ENCODE measurements around the gene ZRANB3.

The ZRANB3 gene

GRCh38 chr2:135257383-135258090, 273.5 kb downstream of the ZRANB3 start:
- Histone ChIP-seq H3K27ac (ENCODE audit: low read depth, low read length) (no peak overlapping the region), H3K27me3 (ENCODE audit: control insufficient read depth, insufficient read depth, low read length) (no peaks in the 10 kb centered on the region), H3K9ac (ENCODE audit: low read length) (no peak overlapping the region), H3K36me3 (ENCODE audit: control insufficient read depth, insufficient read depth, low read length) (no peaks in the 10 kb centered on the region), H3K4me3 (ENCODE audit: low read length) (no peak overlapping the region), H3K4me1 (ENCODE audit: control insufficient read depth, insufficient read depth, low read length) (no peaks in the 10 kb centered on the region)

- Histone ChIP-seq H3K4me1 (ENCODE audit: control insufficient read depth, insufficient read depth, low read length) (no peaks in the 10 kb centered on the region), H3K27ac (ENCODE audit: low read depth, low read length) (no peak overlapping the region), H3K27me3 (ENCODE audit: control insufficient read depth, insufficient read depth, low read length) (no peaks in the 10 kb centered on the region), H3K4me3 (ENCODE audit: low read length) (no peak overlapping the region), H3K36me3 (ENCODE audit: control insufficient read depth, insufficient read depth, low read length) (no peaks in the 10 kb centered on the region), H3K9ac (ENCODE audit: low read length) (no peak overlapping the region)
Observed at GRCh38 chr2:135256531-135257260, 274.3 kb downstream of the ZRANB3 start.

- H3K4me1 ChIP-seq (ENCODE audit: control insufficient read depth, insufficient read depth, low read length) = no peaks in the 10 kb centered on the region
- no peak overlapping the region for H3K27ac ChIP-seq (ENCODE audit: low read depth, low read length)
- no peak overlapping the region for H3K4me3 ChIP-seq (ENCODE audit: low read length)
- H3K9ac ChIP-seq (ENCODE audit: low read length) = no peak overlapping the region
- H3K27me3 ChIP-seq (ENCODE audit: control insufficient read depth, insufficient read depth, low read length) = no peaks in the 10 kb centered on the region
- H3K36me3 ChIP-seq (ENCODE audit: control insufficient read depth, insufficient read depth, low read length) = no peaks in the 10 kb centered on the region
Observed at GRCh38 chr2:135255208-135255607, 275.8 kb downstream of the ZRANB3 start.

- Histone ChIP-seq H3K27ac (ENCODE audit: low read depth, low read length) (no peak overlapping the region), H3K4me1 (ENCODE audit: control insufficient read depth, insufficient read depth, low read length) (no peaks in the 10 kb centered on the region)
Observed at GRCh38 chr2:135252805-135253458, 278.1 kb downstream of the ZRANB3 start.

GRCh38 chr2:135248611-135249010, 282.4 kb downstream of the ZRANB3 start:
- H3K27me3 ChIP-seq (ENCODE audit: control insufficient read depth, insufficient read depth, low read length) = no peaks in the 10 kb centered on the region
- no peak overlapping the region for H3K27ac ChIP-seq (ENCODE audit: low read depth, low read length)
- H3K4me3 ChIP-seq (ENCODE audit: low read length) = no peak overlapping the region
- H3K9ac ChIP-seq (ENCODE audit: low read length) = no peak overlapping the region
- no peaks in the 10 kb centered on the region for H3K36me3 ChIP-seq (ENCODE audit: control insufficient read depth, insufficient read depth, low read length)
- H3K4me1 ChIP-seq (ENCODE audit: control insufficient read depth, insufficient read depth, low read length) = no peaks in the 10 kb centered on the region

More at GRCh38 chr2:135252805-135253458, 278.1 kb downstream of the ZRANB3 start:
- Histone ChIP-seq H3K9ac (ENCODE audit: low read length) (no peak overlapping the region), H3K36me3 (ENCODE audit: control insufficient read depth, insufficient read depth, low read length) (no peaks in the 10 kb centered on the region), H3K4me3 (ENCODE audit: low read length) (no peak overlapping the region), H3K27me3 (ENCODE audit: control insufficient read depth, insufficient read depth, low read length) (no peaks in the 10 kb centered on the region)

- Histone ChIP-seq H3K27me3 (ENCODE audit: control insufficient read depth, insufficient read depth, low read length) (no peaks in the 10 kb centered on the region), H3K27ac (ENCODE audit: low read depth, low read length) (no peak overlapping the region), H3K4me1 (ENCODE audit: control insufficient read depth, insufficient read depth, low read length) (no peaks in the 10 kb centered on the region), H3K36me3 (ENCODE audit: control insufficient read depth, insufficient read depth, low read length) (no peaks in the 10 kb centered on the region), H3K9ac (ENCODE audit: low read length) (no peak overlapping the region), H3K4me3 (ENCODE audit: low read length) (no peak overlapping the region)
Observed at GRCh38 chr2:135246711-135247270, 284.2 kb downstream of the ZRANB3 start.

- Histone ChIP-seq H3K4me3 (ENCODE audit: low read length) (no peak overlapping the region), H3K27me3 (ENCODE audit: control insufficient read depth, insufficient read depth, low read length) (no peaks in the 10 kb centered on the region), H3K27ac (ENCODE audit: low read depth, low read length) (no peak overlapping the region), H3K36me3 (ENCODE audit: control insufficient read depth, insufficient read depth, low read length) (no peaks in the 10 kb centered on the region), H3K4me1 (ENCODE audit: control insufficient read depth, insufficient read depth, low read length) (no peaks in the 10 kb centered on the region), H3K9ac (ENCODE audit: low read length) (no peak overlapping the region)
Observed at GRCh38 chr2:135245071-135245470, 285.9 kb downstream of the ZRANB3 start.

GRCh38 chr2:135238651-135239050, 292.4 kb downstream of the ZRANB3 start:
- H3K27me3 ChIP-seq (ENCODE audit: control insufficient read depth, insufficient read depth, low read length) = no peaks in the 10 kb centered on the region
- no peak overlapping the region for H3K27ac ChIP-seq (ENCODE audit: low read depth, low read length)
- H3K36me3 ChIP-seq (ENCODE audit: control insufficient read depth, insufficient read depth, low read length) = no peaks in the 10 kb centered on the region
- H3K4me1 ChIP-seq (ENCODE audit: control insufficient read depth, insufficient read depth, low read length) = no peaks in the 10 kb centered on the region
- H3K4me3 ChIP-seq (ENCODE audit: low read length) = no peak overlapping the region
- no peak overlapping the region for H3K9ac ChIP-seq (ENCODE audit: low read length)

- H3K4me1 ChIP-seq (ENCODE audit: control insufficient read depth, insufficient read depth, low read length) = no peaks in the 10 kb centered on the region
- H3K36me3 ChIP-seq (ENCODE audit: control insufficient read depth, insufficient read depth, low read length) = peaks cover 2% of the 10 kb centered on the region
- H3K4me3 ChIP-seq (ENCODE audit: low read length) = no peak overlapping the region
- H3K27me3 ChIP-seq (ENCODE audit: control insufficient read depth, insufficient read depth, low read length) = no peaks in the 10 kb centered on the region
- no peak overlapping the region for H3K9ac ChIP-seq (ENCODE audit: low read length)
- H3K27ac ChIP-seq (ENCODE audit: low read depth, low read length) = no peak overlapping the region
Observed at GRCh38 chr2:135230150-135230549, 300.9 kb downstream of the ZRANB3 start.

GRCh38 chr2:135227386-135227785, 303.6 kb downstream of the ZRANB3 start:
- Histone ChIP-seq H3K9ac (ENCODE audit: low read length) (no peak overlapping the region), H3K36me3 (ENCODE audit: control insufficient read depth, insufficient read depth, low read length) (peaks cover 2% of the 10 kb centered on the region), H3K4me1 (ENCODE audit: control insufficient read depth, insufficient read depth, low read length) (no peaks in the 10 kb centered on the region), H3K27me3 (ENCODE audit: control insufficient read depth, insufficient read depth, low read length) (no peaks in the 10 kb centered on the region), H3K4me3 (ENCODE audit: low read length) (no peak overlapping the region), H3K27ac (ENCODE audit: low read depth, low read length) (no peak overlapping the region)

- H3K27ac ChIP-seq (ENCODE audit: low read depth, low read length) = no peak overlapping the region
- H3K4me1 ChIP-seq (ENCODE audit: control insufficient read depth, insufficient read depth, low read length) = no peaks in the 10 kb centered on the region
- no peak overlapping the region for H3K4me3 ChIP-seq (ENCODE audit: low read length)
- peaks cover 2% of the 10 kb centered on the region for H3K36me3 ChIP-seq (ENCODE audit: control insufficient read depth, insufficient read depth, low read length)
- no peak overlapping the region for H3K9ac ChIP-seq (ENCODE audit: low read length)
- no peaks in the 10 kb centered on the region for H3K27me3 ChIP-seq (ENCODE audit: control insufficient read depth, insufficient read depth, low read length)
Observed at GRCh38 chr2:135226961-135227360, 304.1 kb downstream of the ZRANB3 start.

GRCh38 chr2:135225781-135226180, 305.2 kb downstream of the ZRANB3 start:
- Histone ChIP-seq H3K9ac (ENCODE audit: low read length) (no peak overlapping the region), H3K4me1 (ENCODE audit: control insufficient read depth, insufficient read depth, low read length) (no peaks in the 10 kb centered on the region), H3K27ac (ENCODE audit: low read depth, low read length) (no peak overlapping the region), H3K36me3 (ENCODE audit: control insufficient read depth, insufficient read depth, low read length) (peaks cover 2% of the 10 kb centered on the region), H3K27me3 (ENCODE audit: control insufficient read depth, insufficient read depth, low read length) (no peaks in the 10 kb centered on the region), H3K4me3 (ENCODE audit: low read length) (no peak overlapping the region)

All from rectal smooth muscle tissue (tissue), 1 donor.